Adrenal gland (tissue), 12 donors: ENCODE measurements around the gene TMEM232. TPM values are rescaled to one million over a fixed set of nuclear protein-coding genes. Genes with fewer than 3 reads are reported as not detected.

Experiments used
- DNase-seq, 7 donors: peaks; one replicate each; pipeline ENCODE4 v3.0.0-alpha.2; 2019 to 2020
- H3K27ac ChIP-seq, 5 donors: fragments of 200-600 bp; sonication (generic) in 4 of 5; 1 replicate in 3 of 5; 2 replicates in 2 of 5; pipeline versions ENCODE4 v1.5.1 to v1.8.0; 2016 to 2020; ENCODE audit warnings: mild to moderate bottlenecking in 1 of 5
- H3K27me3 ChIP-seq: fragments of 200-600 bp; 2 replicates; pipeline ENCODE4 v1.8.0; 2021
- H3K36me3 ChIP-seq, 2 donors: fragments of 200-600 bp; replicated peaks in 1 of 2; 1 replicate in 1 of 2; 2 replicates in 1 of 2; pipeline versions ENCODE4 v1.5.1 to v1.8.0; 2018 to 2022
- H3K4me1 ChIP-seq, 2 donors: fragments of 200-600 bp; replicated peaks in 1 of 2; 1 replicate in 1 of 2; 2 replicates in 1 of 2; pipeline versions ENCODE4 v1.5.1 to v1.8.0; 2018 to 2021
- H3K4me3 ChIP-seq, 4 donors: fragments of 200-600 bp; sonication (generic) in 3 of 4; one replicate each; pipeline ENCODE4 v1.5.1; 2016 to 2018
- H3K9me3 ChIP-seq, 3 donors: fragments of 200-600 bp; sonication (generic) in 1 of 3; replicated peaks in 1 of 3; 1 replicate in 2 of 3; 2 replicates in 1 of 3; pipeline versions ENCODE4 v1.5.1 to v1.8.0; 2016 to 2021
- CTCF ChIP-seq, 6 experiments: fragments of 450-650 bp in 4 of 6; fragments of 200-600 bp in 2 of 6; sonication (generic) in 1 of 6; IDR thresholded peaks; 1 replicate in 5 of 6; 2 replicates in 1 of 6; pipeline versions ENCODE4 v1.5.1 to v1.8.0; 2016 to 2021; ENCODE audit warnings: antibody characterized with exemption in 6 of 6, mild to moderate bottlenecking in 2 of 6, moderate library complexity in 1 of 6
- POLR2A ChIP-seq, 2 donors: fragments of 450-650 bp; IDR thresholded peaks; one replicate each; pipeline ENCODE4 v1.6.1; 2017; ENCODE audit warnings: antibody characterized with exemption in 2 of 2, mild to moderate bottlenecking in 2 of 2, moderate library complexity in 1 of 2
- WGBS, 4 donors: extraction: QIAGEN DNeasy Blood & Tissue Kit in 2 of 4; methylation state at CpG; one replicate each; pipeline versions ENCODE4 v1.1.5 to v1.1.7; 2013 to 2017; 5-methylcytosine and 5-hydroxymethylcytosine counted together
- intact Hi-C, 2 donors: fragments of 100-400 bp; cut with DNase I; formaldehyde crosslinking; loops; one replicate each; pipeline versions ENCODE4 v1.14.1 to v1.15.0; 2022 to 2023
- polyA plus RNA-seq, 3 donors: library from polyadenylated mRNA; stranded (reverse); fragments of 200-250 nt in 2 of 3; fragments of 350-450 nt in 1 of 3; fragmentation: Illumina TruSeq in 1 of 3; extraction: RNeasy Lipid Tissue Mini Kit (QIAGEN cat#74804) in 1 of 3; gene quantifications; one replicate each; pipeline ENCODE4 v1.2.3, GENCODE V29; 2013 to 2014
- total RNA-seq, 9 donors: library from RNA; depleted of rRNA in 4 of 9; stranded (reverse); fragments of >200 nt in 4 of 9; fragments of 120-200 nt in 1 of 9; fragmentation: NEBNext Ultra II Directional in 1 of 9; extraction: Animal tissue kit (Norgen Biotek cat#: 25700) in 1 of 9; gene quantifications; one replicate each; pipeline versions ENCODE4 v1.1.0 to v1.2.4, GENCODE V29; 2013 to 2023
- donor health status: healthy with polysubstance abuse.
- donor health status: Bipolar disorder and iron deficiency.
- donor health status: DM: yes; HTN: yes; CAD: no.
- donor health status: DM: no; HTN: no; CAD: no.
- donor health status: DM: no; HTN: no; CAD: no.
- donor health status: DM: yes; HTN: yes; CAD: no.

The TMEM232 gene
- total and polyA plus RNA-seq, 12 donors = 0.96 to 16.6 (median 4.5) TPM

DNA sequence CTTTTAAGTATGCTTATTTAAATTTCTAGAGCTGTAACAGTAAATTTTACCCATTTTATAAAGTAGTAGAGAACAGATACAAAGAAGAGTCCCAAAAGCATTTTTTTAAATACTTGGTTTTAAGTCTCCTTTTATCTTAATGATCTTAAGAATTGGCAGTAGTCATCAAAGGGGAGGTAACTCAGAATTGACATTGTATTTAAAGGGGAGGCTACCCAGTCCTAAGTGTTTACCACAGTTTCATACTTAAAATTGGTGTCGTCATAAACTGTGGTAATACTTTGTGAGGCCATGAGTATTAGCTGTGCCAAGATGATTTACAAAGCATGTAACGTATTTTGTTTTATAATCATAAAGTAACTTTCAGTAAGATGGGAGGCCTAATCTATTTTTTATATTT is 27.1 kb upstream of the TMEM232 start:
- Histone ChIP-seq H3K9me3 (no peaks in the 10 kb centered on the region), H3K27me3 (no peaks in the 10 kb centered on the region), H3K36me3 (peaks cover 0 to 30% of the 10 kb centered on the region in 2 donors), H3K4me1 (no peaks in the 10 kb centered on the region), H3K4me3 (no peak overlapping the region), H3K27ac (no peak overlapping the region)
- intact Hi-C loops = loop anchor here in 1 of 2 donors (10.0 kb wide), 1 partner anchor 341 kb away; the partner anchor contains the start of gene WDR36
- WGBS, 4 donors = 93 to 98% (median 94%) methylated on average over 2 of the region's 2 CpGs
- TF ChIP-seq POLR2A (IDR thresholded peaks at IDR 0.05) (no peak), CTCF (IDR thresholded peaks at IDR 0.05) (no peak)
- no peak for DNase-seq

DNA sequence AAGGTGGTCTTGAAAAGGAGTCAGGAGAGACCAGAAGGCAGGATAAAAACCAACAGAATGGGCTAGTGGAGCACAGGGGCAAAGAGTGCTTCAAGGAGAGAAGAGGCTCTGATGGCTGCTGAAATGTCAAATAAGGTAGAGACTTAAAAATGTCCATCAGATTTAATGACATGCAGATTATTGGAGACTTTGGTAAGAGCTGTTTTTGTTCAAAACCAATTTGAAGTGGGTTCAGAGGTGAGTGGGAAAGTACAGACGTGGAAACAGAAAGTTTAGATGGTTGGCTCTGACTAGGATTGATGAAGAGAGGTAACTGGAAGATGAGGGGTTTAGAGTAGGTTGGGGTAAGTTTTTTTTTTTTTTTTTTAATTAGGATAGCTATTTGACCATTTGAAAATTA is 26.5 kb upstream of the TMEM232 start:
- no peaks in the 10 kb centered on the region for H3K9me3 ChIP-seq
- 84 to 97% (median 93%) methylated on average over 1 of the region's 1 CpG for WGBS, 4 donors
- H3K36me3 ChIP-seq = peaks cover 0 to 33% of the 10 kb centered on the region in 2 donors
- H3K4me1 ChIP-seq = no peaks in the 10 kb centered on the region
- DNase-seq = no peak
- TF ChIP-seq CTCF (IDR thresholded peaks at IDR 0.05) (no peak), POLR2A (IDR thresholded peaks at IDR 0.05) (no peak)
- intact Hi-C loops = loop anchor here in 1 of 2 donors (10.0 kb wide), 1 partner anchor 342 kb away; the partner anchor contains the start of gene WDR36
- H3K27me3 ChIP-seq = no peaks in the 10 kb centered on the region
- no peak overlapping the region for H3K27ac ChIP-seq
- H3K4me3 ChIP-seq = no peak overlapping the region

GRCh38 chr5:110751902-110752762 is 25.7 kb upstream of the TMEM232 start:
- intact Hi-C loops = loop anchor here in 1 of 2 donors (10.0 kb wide), 1 partner anchor 343 kb away; the partner anchor contains the start of gene WDR36
- peaks cover 0 to 32% of the 10 kb centered on the region in 2 donors for H3K36me3 ChIP-seq

More at GRCh38 chr5:110751902-110752762, 25.7 kb upstream of the TMEM232 start:
- Histone ChIP-seq H3K27ac (no peak overlapping the region), H3K4me1 (no peaks in the 10 kb centered on the region), H3K4me3 (no peak overlapping the region), H3K9me3 (no peaks in the 10 kb centered on the region), H3K27me3 (no peaks in the 10 kb centered on the region)
- TF ChIP-seq POLR2A (IDR thresholded peaks at IDR 0.05) = no peak
- TF ChIP-seq CTCF (IDR thresholded peaks at IDR 0.05) = no peak
- no peak for DNase-seq
- 86 to 90% (median 89%) methylated on average over 8 of the region's 8 CpGs for WGBS, 4 donors
